HEK293 (cell line): Measurements from ENCODE around the gene DDOST.

ENCODE experiments used
- CTCF ChIA-PET: fragments of 350-600 bp; formaldehyde crosslinking; extraction: SDS; loops from one replicate; lab custom pipeline; 2021; ENCODE audit warnings: antibody characterized with exemption; lab: Yijun Ruan, JAX
- POLR2A ChIA-PET: fragments of 300-600 bp; formaldehyde crosslinking; extraction: SDS; loops from one replicate; lab custom pipeline; 2020; ENCODE audit warnings: antibody characterized with exemption, inconsistent platforms; lab: Yijun Ruan, JAX
- H3K27ac ChIP-seq: fragments of 200-500 bp; sonication (Bioruptor generic); 2 replicates; pipeline ENCODE4 v1.5.1; 2014; ENCODE audit warnings: low read depth, low read length, control low read depth, inconsistent platforms; ENCODE audit errors: extremely low read depth
- H3K36me3 ChIP-seq, 2 experiments: fragments of 200-500 bp in 1 of 2; sonication (Bioruptor generic) in 1 of 2; 1 replicate in 1 of 2; 2 replicates in 1 of 2; pipeline ENCODE4 v1.5.1; 2014 to 2017; ENCODE audit warnings: inconsistent platforms in 2 of 2, low read length in 2 of 2; ENCODE audit not compliant: control insufficient read depth in 2 of 2, insufficient read depth in 1 of 2
- H3K4me1 ChIP-seq: fragments of 200-500 bp; sonication (Bioruptor generic); 2 replicates; pipeline ENCODE4 v1.5.1; 2014; ENCODE audit warnings: mild to moderate bottlenecking, low read length, inconsistent platforms; ENCODE audit not compliant: control insufficient read depth, insufficient read depth
- H3K4me3 ChIP-seq: 2 replicates; pipeline ENCODE4 v1.5.1; 2011; ENCODE audit warnings: low read depth, mild to moderate bottlenecking, control low read depth, low read length, moderate library complexity
- H3K9me3 ChIP-seq: fragments of 200-500 bp; sonication (Bioruptor generic); 2 replicates; pipeline ENCODE4 v1.5.1; 2014; ENCODE audit warnings: low read depth, low read length, inconsistent platforms; ENCODE audit not compliant: control insufficient read depth, insufficient read depth
- BCL11B ChIP-seq: fragments of 450-650 bp; formaldehyde crosslinking; IDR thresholded peaks from 2 replicates; pipeline ENCODE4 v1.5.1; 2016; ENCODE audit warnings: low read depth, missing biosample characterization, missing genetic modification characterization
- GLIS1 ChIP-seq: fragments of 450-650 bp; formaldehyde crosslinking; IDR thresholded peaks from 2 replicates; pipeline ENCODE4 v1.5.1; 2016; ENCODE audit warnings: missing biosample characterization, missing genetic modification characterization
- HOXD13 ChIP-seq: sonication (generic); formaldehyde crosslinking; IDR thresholded peaks from 2 replicates; pipeline ENCODE4 v1.8.0; 2022; ENCODE audit warnings: missing genetic modification reagents, borderline replicate concordance
- REPIN1 ChIP-seq: fragments of 450-650 bp; formaldehyde crosslinking; IDR thresholded peaks from 2 replicates; pipeline ENCODE4 v1.5.1; 2017; ENCODE audit warnings: missing biosample characterization, missing genetic modification characterization, low read depth
- ZBTB21 ChIP-seq: fragments of 450-650 bp; formaldehyde crosslinking; IDR thresholded peaks from 2 replicates; pipeline ENCODE4 v1.5.1; 2017; ENCODE audit warnings: missing biosample characterization, missing genetic modification characterization
- ZIC2 ChIP-seq: fragments of 450-650 bp; formaldehyde crosslinking; IDR thresholded peaks from 2 replicates; pipeline ENCODE4 v1.5.1; 2016; ENCODE audit warnings: missing biosample characterization, missing genetic modification characterization
- ZNF132 ChIP-seq: fragments of 450-650 bp; formaldehyde crosslinking; IDR thresholded peaks from 2 replicates; pipeline ENCODE4 v1.5.1; 2017; ENCODE audit warnings: missing biosample characterization, missing genetic modification characterization, borderline replicate concordance
- ZNF514 ChIP-seq: fragments of 450-650 bp; formaldehyde crosslinking; IDR thresholded peaks from 2 replicates; pipeline ENCODE4 v1.5.1; 2016; ENCODE audit warnings: missing biosample characterization, missing genetic modification characterization
- ZNF571 ChIP-seq: fragments of 450-650 bp; formaldehyde crosslinking; IDR thresholded peaks from 2 replicates; pipeline ENCODE4 v1.5.0; 2017; ENCODE audit warnings: missing biosample characterization, missing genetic modification characterization
- ZNF701 ChIP-seq: fragments of 450-650 bp; formaldehyde crosslinking; IDR thresholded peaks from 2 replicates; pipeline ENCODE4 v1.5.1; 2016; ENCODE audit warnings: missing biosample characterization, missing genetic modification characterization
- ZNF768 ChIP-seq: fragments of 450-650 bp; formaldehyde crosslinking; IDR thresholded peaks from 2 replicates; pipeline ENCODE4 v1.5.1; 2018; ENCODE audit warnings: missing biosample characterization, mild to moderate bottlenecking, missing genetic modification characterization
- ZNF785 ChIP-seq: fragments of 450-650 bp; formaldehyde crosslinking; IDR thresholded peaks from 2 replicates; pipeline ENCODE4 v1.5.1; 2016; ENCODE audit warnings: missing biosample characterization, missing genetic modification characterization
- ZXDB ChIP-seq: fragments of 450-650 bp; formaldehyde crosslinking; IDR thresholded peaks from 2 replicates; pipeline ENCODE4 v1.5.1; 2016; ENCODE audit warnings: missing biosample characterization, missing genetic modification characterization
- TF ChIP-seq, protein P1 (sequence below): IDR thresholded peaks from 2 replicates; pipeline ENCODE4 v1.6.1; 2011; ENCODE audit warnings: mild to moderate bottlenecking, low read depth, low read length, borderline replicate concordance
- TF ChIP-seq, protein P2 (sequence below): fragments of 450-650 bp; formaldehyde crosslinking; IDR thresholded peaks from 2 replicates; pipeline ENCODE4 v1.5.1; 2016; ENCODE audit warnings: missing biosample characterization, missing genetic modification characterization, borderline replicate concordance
- TF ChIP-seq, protein P3 (sequence below): fragments of 450-650 bp; formaldehyde crosslinking; IDR thresholded peaks from 2 replicates; pipeline ENCODE4 v1.5.1; 2016; ENCODE audit warnings: missing biosample characterization, missing genetic modification characterization

The DDOST gene

GRCh38 chr1:20689645-20690056 lies 28.5 kb upstream of the DDOST start:
- ChIA-PET POLR2A (no interaction called here), CTCF (interaction anchor here (0.6 kb wide), 1 partner anchor 521 kb away, joined by 5 read pairs; no protein-coding TSS in a partner anchor)
- TF ChIP-seq ZBTB21 (tag by site-specific recombination) (no peak), ZNF768 (peak; percentile 83; the same call in 1 of the 2 replicates)
- Histone ChIP-seq H3K36me3 (peaks cover 0 to 6% of the 10 kb centered on the region in 2 experiments; a peak in 1 of 3 replicates), H3K4me1 (no peaks in the 10 kb centered on the region), H3K9me3 (no peaks in the 10 kb centered on the region), H3K4me3 (no peak overlapping the region), H3K27ac (no peak overlapping the region)

GRCh38 chr1:20686883-20687725 lies 25.9 kb upstream of the DDOST start:
- Histone ChIP-seq H3K4me3 (no peak overlapping the region), H3K4me1 (no peaks in the 10 kb centered on the region), H3K36me3 (peaks cover 0 to 7% of the 10 kb centered on the region in 2 experiments; a peak in 1 of 3 replicates), H3K9me3 (no peaks in the 10 kb centered on the region), H3K27ac (no peak overlapping the region)
- ChIA-PET POLR2A (no interaction called here), CTCF (interaction anchor here (1.1 kb wide), 1 partner anchor 10 kb away, joined by 6 read pairs; no protein-coding TSS in a partner anchor)
- TF ChIP-seq GLIS1 (0 out of 2 replicates have a peak, but pooled peaks have one; percentile 7), ZIC2 (tag by site-specific recombination) (peak; percentile 54), ZNF785 (no peak), HOXD13 (CRISPR knock-in tag) (no peak), ZXDB (tag by site-specific recombination) (no peak), ZNF514 (tag by site-specific recombination) (no peak), ZNF571 (tag by site-specific recombination) (no peak), REPIN1 (tag by site-specific recombination) (no peak), ZNF132 (no peak), ZNF701 (tag by site-specific recombination) (no peak), BCL11B (tag by site-specific recombination) (no peak)
- TF ChIP-seq, protein P1, sequence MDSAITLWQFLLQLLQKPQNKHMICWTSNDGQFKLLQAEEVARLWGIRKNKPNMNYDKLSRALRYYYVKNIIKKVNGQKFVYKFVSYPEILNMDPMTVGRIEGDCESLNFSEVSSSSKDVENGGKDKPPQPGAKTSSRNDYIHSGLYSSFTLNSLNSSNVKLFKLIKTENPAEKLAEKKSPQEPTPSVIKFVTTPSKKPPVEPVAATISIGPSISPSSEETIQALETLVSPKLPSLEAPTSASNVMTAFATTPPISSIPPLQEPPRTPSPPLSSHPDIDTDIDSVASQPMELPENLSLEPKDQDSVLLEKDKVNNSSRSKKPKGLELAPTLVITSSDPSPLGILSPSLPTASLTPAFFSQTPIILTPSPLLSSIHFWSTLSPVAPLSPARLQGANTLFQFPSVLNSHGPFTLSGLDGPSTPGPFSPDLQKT, result no peak
- TF ChIP-seq, protein P2, sequence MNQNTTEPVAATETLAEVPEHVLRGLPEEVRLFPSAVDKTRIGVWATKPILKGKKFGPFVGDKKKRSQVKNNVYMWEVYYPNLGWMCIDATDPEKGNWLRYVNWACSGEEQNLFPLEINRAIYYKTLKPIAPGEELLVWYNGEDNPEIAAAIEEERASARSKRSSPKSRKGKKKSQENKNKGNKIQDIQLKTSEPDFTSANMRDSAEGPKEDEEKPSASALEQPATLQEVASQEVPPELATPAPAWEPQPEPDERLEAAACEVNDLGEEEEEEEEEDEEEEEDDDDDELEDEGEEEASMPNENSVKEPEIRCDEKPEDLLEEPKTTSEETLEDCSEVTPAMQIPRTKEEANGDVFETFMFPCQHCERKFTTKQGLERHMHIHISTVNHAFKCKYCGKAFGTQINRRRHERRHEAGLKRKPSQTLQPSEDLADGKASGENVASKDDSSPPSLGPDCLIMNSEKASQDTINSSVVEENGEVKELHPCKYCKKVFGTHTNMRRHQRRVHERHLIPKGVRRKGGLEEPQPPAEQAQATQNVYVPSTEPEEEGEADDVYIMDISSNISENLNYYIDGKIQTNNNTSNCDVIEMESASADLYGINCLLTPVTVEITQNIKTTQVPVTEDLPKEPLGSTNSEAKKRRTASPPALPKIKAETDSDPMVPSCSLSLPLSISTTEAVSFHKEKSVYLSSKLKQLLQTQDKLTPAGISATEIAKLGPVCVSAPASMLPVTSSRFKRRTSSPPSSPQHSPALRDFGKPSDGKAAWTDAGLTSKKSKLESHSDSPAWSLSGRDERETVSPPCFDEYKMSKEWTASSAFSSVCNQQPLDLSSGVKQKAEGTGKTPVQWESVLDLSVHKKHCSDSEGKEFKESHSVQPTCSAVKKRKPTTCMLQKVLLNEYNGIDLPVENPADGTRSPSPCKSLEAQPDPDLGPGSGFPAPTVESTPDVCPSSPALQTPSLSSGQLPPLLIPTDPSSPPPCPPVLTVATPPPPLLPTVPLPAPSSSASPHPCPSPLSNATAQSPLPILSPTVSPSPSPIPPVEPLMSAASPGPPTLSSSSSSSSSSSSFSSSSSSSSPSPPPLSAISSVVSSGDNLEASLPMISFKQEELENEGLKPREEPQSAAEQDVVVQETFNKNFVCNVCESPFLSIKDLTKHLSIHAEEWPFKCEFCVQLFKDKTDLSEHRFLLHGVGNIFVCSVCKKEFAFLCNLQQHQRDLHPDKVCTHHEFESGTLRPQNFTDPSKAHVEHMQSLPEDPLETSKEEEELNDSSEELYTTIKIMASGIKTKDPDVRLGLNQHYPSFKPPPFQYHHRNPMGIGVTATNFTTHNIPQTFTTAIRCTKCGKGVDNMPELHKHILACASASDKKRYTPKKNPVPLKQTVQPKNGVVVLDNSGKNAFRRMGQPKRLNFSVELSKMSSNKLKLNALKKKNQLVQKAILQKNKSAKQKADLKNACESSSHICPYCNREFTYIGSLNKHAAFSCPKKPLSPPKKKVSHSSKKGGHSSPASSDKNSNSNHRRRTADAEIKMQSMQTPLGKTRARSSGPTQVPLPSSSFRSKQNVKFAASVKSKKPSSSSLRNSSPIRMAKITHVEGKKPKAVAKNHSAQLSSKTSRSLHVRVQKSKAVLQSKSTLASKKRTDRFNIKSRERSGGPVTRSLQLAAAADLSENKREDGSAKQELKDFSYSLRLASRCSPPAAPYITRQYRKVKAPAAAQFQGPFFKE, result no peak
- TF ChIP-seq, protein P3, sequence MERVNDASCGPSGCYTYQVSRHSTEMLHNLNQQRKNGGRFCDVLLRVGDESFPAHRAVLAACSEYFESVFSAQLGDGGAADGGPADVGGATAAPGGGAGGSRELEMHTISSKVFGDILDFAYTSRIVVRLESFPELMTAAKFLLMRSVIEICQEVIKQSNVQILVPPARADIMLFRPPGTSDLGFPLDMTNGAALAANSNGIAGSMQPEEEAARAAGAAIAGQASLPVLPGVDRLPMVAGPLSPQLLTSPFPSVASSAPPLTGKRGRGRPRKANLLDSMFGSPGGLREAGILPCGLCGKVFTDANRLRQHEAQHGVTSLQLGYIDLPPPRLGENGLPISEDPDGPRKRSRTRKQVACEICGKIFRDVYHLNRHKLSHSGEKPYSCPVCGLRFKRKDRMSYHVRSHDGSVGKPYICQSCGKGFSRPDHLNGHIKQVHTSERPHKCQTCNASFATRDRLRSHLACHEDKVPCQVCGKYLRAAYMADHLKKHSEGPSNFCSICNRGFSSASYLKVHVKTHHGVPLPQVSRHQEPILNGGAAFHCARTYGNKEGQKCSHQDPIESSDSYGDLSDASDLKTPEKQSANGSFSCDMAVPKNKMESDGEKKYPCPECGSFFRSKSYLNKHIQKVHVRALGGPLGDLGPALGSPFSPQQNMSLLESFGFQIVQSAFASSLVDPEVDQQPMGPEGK (tag by site-specific recombination), result no peak
